Suprapubic skin (tissue), 4 donors: ENCODE measurements around the gene RGS17. TPM values are rescaled to one million over a fixed set of nuclear protein-coding genes. Genes with fewer than 3 reads are reported as not detected.

Experiments
- DNase-seq, 2 donors: peaks; one replicate each; pipeline ENCODE4 v3.0.0-alpha.2; 2019; ENCODE audit warnings: low spot score in 2 of 2
- H3K27ac ChIP-seq: fragments of 200-600 bp; sonication (generic); one replicate; pipeline ENCODE4 v1.5.1; 2019
- H3K27me3 ChIP-seq: fragments of 200-600 bp; sonication (generic); one replicate; pipeline ENCODE4 v1.5.1; 2019
- H3K36me3 ChIP-seq: fragments of 200-600 bp; sonication (generic); one replicate; pipeline ENCODE4 v1.5.1; 2019
- H3K4me1 ChIP-seq: fragments of 200-600 bp; sonication (generic); one replicate; pipeline ENCODE4 v1.5.1; 2019
- H3K4me3 ChIP-seq: fragments of 200-600 bp; sonication (generic); one replicate; pipeline ENCODE4 v1.5.1; 2019; ENCODE audit warnings: mild to moderate bottlenecking
- H3K9me3 ChIP-seq: fragments of 200-600 bp; sonication (generic); one replicate; pipeline ENCODE4 v1.5.1; 2019
- EP300 ChIP-seq: sonication (generic); formaldehyde crosslinking; IDR thresholded peaks from one replicate; pipeline ENCODE4 v1.6.1; 2017; ENCODE audit warnings: antibody characterized with exemption
- POLR2A ChIP-seq, 2 donors: fragments of 450-650 bp; IDR thresholded peaks; one replicate each; pipeline ENCODE4 v1.6.1; 2017; ENCODE audit warnings: antibody characterized with exemption in 2 of 2, mild to moderate bottlenecking in 2 of 2, moderate library complexity in 2 of 2
- POLR2AphosphoS5 ChIP-seq, 3 donors: sonication (generic); formaldehyde crosslinking; IDR thresholded peaks; one replicate each; pipeline ENCODE4 v1.6.1; 2017; ENCODE audit warnings: antibody characterized with exemption in 3 of 3
- WGBS: methylation state at CpG from one replicate; pipeline ENCODE4 v1.1.5; 2018; 5-methylcytosine and 5-hydroxymethylcytosine counted together
- total RNA-seq, 4 donors: library from RNA; depleted of rRNA; stranded (reverse); fragments of >200 nt; gene quantifications; one replicate each; pipeline ENCODE4 v1.1.0, GENCODE V29; 2016
- TF ChIP-seq, protein P1 (sequence below), 2 donors: fragments of 200-600 bp in 1 of 2; fragments of 450-650 bp in 1 of 2; sonication (generic) in 1 of 2; IDR thresholded peaks; one replicate each; pipeline ENCODE4 v1.5.1; 2016 to 2019; ENCODE audit warnings: antibody characterized with exemption in 2 of 2, mild to moderate bottlenecking in 1 of 2, moderate library complexity in 1 of 2

RGS17 gene
- total RNA-seq, 4 donors from 2014 or later = 0.08 to 1.8 (median 0.26) TPM

DNA sequence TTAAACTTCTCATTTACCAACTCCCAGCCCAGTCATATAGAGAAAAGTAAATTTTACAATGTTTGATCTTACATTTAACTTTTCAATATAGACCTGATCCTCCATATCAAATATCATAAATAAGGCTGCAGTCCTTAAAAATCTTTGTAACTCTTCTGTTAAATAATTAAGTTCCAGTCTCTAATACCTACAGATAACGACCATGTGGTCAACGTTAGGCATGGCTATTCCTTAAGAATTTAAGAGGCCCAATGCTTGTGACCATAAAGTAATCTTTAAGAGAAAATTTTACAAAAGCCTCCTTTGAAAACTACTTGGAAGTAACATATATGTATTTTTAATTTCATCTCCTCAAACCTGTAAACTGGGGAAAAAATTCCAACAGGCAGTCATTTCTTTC is 149.9 kb downstream of the RGS17 start:
- 61% methylated on average over 2 of the region's 2 CpGs for WGBS
- no peak overlapping the region for H3K4me3 ChIP-seq
- H3K27me3 ChIP-seq = no peaks in the 10 kb centered on the region
- peaks cover 33% of the 10 kb centered on the region for H3K4me1 ChIP-seq
- H3K36me3 ChIP-seq = no peaks in the 10 kb centered on the region
- DNase-seq = no peak
- no peak overlapping the region for H3K27ac ChIP-seq
- H3K9me3 ChIP-seq = no peaks in the 10 kb centered on the region
- TF ChIP-seq, protein P1, sequence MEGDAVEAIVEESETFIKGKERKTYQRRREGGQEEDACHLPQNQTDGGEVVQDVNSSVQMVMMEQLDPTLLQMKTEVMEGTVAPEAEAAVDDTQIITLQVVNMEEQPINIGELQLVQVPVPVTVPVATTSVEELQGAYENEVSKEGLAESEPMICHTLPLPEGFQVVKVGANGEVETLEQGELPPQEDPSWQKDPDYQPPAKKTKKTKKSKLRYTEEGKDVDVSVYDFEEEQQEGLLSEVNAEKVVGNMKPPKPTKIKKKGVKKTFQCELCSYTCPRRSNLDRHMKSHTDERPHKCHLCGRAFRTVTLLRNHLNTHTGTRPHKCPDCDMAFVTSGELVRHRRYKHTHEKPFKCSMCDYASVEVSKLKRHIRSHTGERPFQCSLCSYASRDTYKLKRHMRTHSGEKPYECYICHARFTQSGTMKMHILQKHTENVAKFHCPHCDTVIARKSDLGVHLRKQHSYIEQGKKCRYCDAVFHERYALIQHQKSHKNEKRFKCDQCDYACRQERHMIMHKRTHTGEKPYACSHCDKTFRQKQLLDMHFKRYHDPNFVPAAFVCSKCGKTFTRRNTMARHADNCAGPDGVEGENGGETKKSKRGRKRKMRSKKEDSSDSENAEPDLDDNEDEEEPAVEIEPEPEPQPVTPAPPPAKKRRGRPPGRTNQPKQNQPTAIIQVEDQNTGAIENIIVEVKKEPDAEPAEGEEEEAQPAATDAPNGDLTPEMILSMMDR (IDR thresholded peaks at IDR 0.05) = no peak
- TF ChIP-seq POLR2AphosphoS5 (IDR thresholded peaks at IDR 0.05) (no peak), POLR2A (IDR thresholded peaks at IDR 0.05) (no peak), EP300 (no peak)

DNA sequence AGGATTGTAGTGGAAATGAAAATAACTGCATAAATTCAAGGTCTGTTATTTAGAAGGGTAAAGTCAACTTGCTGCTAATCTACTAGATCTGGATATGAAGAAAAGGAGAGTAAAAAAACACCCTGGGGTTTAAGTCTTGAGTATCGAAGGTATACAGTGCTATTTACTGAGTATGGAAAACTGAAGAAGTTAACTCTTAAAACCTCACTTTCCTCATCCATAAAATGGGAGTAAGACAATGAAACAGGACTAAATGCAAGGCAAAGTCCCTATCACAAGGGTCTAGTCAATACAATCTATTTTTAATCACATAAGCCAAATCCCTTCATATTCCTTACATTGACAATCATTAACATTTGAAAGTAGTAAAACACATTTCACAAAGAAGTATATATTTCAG is 150.4 kb downstream of the RGS17 start:
- Histone ChIP-seq H3K36me3 (no peaks in the 10 kb centered on the region), H3K4me1 (peaks cover 32% of the 10 kb centered on the region), H3K9me3 (no peaks in the 10 kb centered on the region), H3K27ac (no peak overlapping the region), H3K4me3 (no peak overlapping the region), H3K27me3 (no peaks in the 10 kb centered on the region)
- 56% methylated on average over 1 of the region's 1 CpG for WGBS
- TF ChIP-seq, protein P1 (IDR thresholded peaks at IDR 0.05) = no peak
- TF ChIP-seq POLR2A (IDR thresholded peaks at IDR 0.05) = no peak
- no peak for TF ChIP-seq EP300
- TF ChIP-seq POLR2AphosphoS5 (IDR thresholded peaks at IDR 0.05) = no peak
- no peak for DNase-seq

DNA sequence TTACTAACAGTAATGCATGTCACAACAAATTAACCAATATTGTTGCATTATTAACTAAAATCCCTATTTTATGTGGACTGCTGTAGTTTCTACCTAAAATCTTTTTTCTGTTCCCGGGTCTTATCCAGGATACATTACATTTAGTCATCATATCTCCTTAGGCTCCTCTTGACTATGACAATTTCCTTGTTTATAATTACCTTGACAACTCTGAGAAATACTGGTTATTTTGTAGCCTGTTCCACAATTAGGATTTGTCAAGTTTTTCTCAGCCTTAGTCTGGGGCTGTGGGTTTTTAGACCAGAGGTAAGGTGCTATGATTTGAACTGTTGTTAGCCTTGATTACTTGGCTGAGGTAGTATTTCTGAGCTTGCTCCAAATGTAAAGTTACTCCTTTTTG is 152.0 kb downstream of the RGS17 start:
- Histone ChIP-seq H3K9me3 (no peaks in the 10 kb centered on the region), H3K27ac (no peak overlapping the region)
- 86% methylated on average over 1 of the region's 1 CpG for WGBS

DNA sequence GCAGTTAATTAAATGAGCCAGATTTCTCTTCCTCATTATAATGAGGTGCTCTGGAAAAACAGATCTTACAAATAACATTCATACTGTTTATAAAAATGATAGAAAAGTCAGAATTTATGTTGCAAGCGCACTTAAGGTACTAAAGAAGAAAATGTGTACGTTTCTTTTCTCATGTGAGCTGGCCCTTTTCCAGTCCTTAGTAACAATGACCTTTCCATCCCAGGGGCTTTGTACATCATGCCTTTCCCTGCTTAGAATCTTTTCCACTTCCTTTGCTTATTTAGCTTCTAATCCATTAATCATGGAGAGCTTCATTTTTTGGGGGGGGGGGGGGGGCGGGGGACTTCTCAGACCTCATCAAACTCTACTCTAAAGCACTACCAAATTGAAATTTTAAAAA is 153.0 kb downstream of the RGS17 start:
- peaks cover 15% of the 10 kb centered on the region for H3K4me1 ChIP-seq
- H3K4me3 ChIP-seq = no peak overlapping the region
- TF ChIP-seq POLR2A (IDR thresholded peaks at IDR 0.05) (no peak), EP300 (no peak), POLR2AphosphoS5 (IDR thresholded peaks at IDR 0.05) (no peak)
- TF ChIP-seq, protein P1 (IDR thresholded peaks at IDR 0.05) = no peak
- H3K9me3 ChIP-seq = no peaks in the 10 kb centered on the region
- H3K36me3 ChIP-seq = peaks cover 9% of the 10 kb centered on the region
- no peak overlapping the region for H3K27ac ChIP-seq
- WGBS = 78% methylated on average over 3 of the region's 3 CpGs
- no peak for DNase-seq
- H3K27me3 ChIP-seq = no peaks in the 10 kb centered on the region

More for the DNA sequence above, 152.0 kb downstream of the RGS17 start:
- Histone ChIP-seq H3K36me3 (peaks cover 3% of the 10 kb centered on the region), H3K4me1 (peaks cover 19% of the 10 kb centered on the region), H3K27me3 (no peaks in the 10 kb centered on the region), H3K4me3 (no peak overlapping the region)
- TF ChIP-seq, protein P1 (IDR thresholded peaks at IDR 0.05) = no peak
- DNase-seq = no peak

DNA sequence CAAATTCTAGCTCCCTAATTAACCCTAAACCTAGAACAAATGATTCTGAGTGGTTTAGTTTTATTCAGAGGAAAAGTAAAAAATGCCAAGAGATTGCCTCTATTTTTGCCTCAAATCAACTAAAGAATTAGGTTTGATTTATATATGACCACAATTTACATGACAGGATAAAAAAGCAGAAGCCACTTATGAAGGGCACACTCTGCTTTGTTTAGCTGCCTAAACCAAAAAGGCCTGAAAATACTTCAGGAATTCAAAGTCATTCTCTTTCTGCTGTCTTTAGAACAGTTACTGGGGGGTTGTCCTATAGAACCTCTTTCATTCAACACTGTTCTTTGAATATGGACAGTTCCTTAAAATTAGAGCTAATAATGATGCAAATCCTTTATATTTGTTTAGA is 153.5 kb downstream of the RGS17 start:
- no peak for DNase-seq
- Histone ChIP-seq H3K27me3 (no peaks in the 10 kb centered on the region), H3K4me3 (no peak overlapping the region), H3K9me3 (no peaks in the 10 kb centered on the region), H3K27ac (no peak overlapping the region), H3K36me3 (peaks cover 14% of the 10 kb centered on the region), H3K4me1 (peaks cover 12% of the 10 kb centered on the region)
- TF ChIP-seq, protein P1 (IDR thresholded peaks at IDR 0.05) = no peak
